Heart right ventricle (tissue), 16 donors: Measurements from ENCODE around the gene PPP4R1. TPM values are rescaled to one million over a fixed set of nuclear protein-coding genes. Genes with fewer than 3 reads are reported as not detected.

Experiments used
- ATAC-seq, 8 donors: fragments of 200-7000 bp; cut with Tn5 transposase; one replicate each; pipeline ENCODE4 v1.9.1; 2020; ENCODE audit warnings: mild to moderate bottlenecking in 8 of 8, moderate library complexity in 8 of 8, moderate number of reproducible peaks in 1 of 8
- DNase-seq, 2 donors: peaks; one replicate each; pipeline ENCODE4 v3.0.0-alpha.2; 2020
- H3K27ac ChIP-seq, 10 donors: fragments of 200-600 bp; sonication (generic) in 2 of 10; one replicate each; pipeline versions ENCODE4 v1.5.0 to v1.8.0; 2020 to 2022; ENCODE audit warnings: mild to moderate bottlenecking in 3 of 10
- H3K27me3 ChIP-seq, 7 donors: fragments of 200-600 bp; one replicate each; pipeline ENCODE4 v1.8.0; 2021 to 2022; ENCODE audit warnings: mild to moderate bottlenecking in 2 of 7
- H3K36me3 ChIP-seq, 9 donors: fragments of 200-600 bp; sonication (generic) in 1 of 9; one replicate each; pipeline versions ENCODE4 v1.5.0 to v1.8.0; 2020 to 2022; ENCODE audit warnings: mild to moderate bottlenecking in 2 of 9
- H3K4me1 ChIP-seq, 9 donors: fragments of 200-600 bp; sonication (generic) in 1 of 9; one replicate each; pipeline versions ENCODE4 v1.5.0 to v1.8.0; 2020 to 2022; ENCODE audit warnings: mild to moderate bottlenecking in 4 of 9
- H3K4me3 ChIP-seq, 10 donors: fragments of 200-600 bp; sonication (generic) in 2 of 10; one replicate each; pipeline versions ENCODE4 v1.5.0 to v1.8.0; 2020 to 2022; ENCODE audit warnings: mild to moderate bottlenecking in 7 of 10, moderate library complexity in 2 of 10
- H3K9me3 ChIP-seq, 11 donors: fragments of 200-600 bp in 10 of 11; sonication (generic) in 2 of 11; one replicate each; pipeline versions ENCODE4 v1.5.0 to v1.8.0; 2013 to 2022; ENCODE audit warnings: mild to moderate bottlenecking in 2 of 11, control low read depth in 1 of 11, moderate library complexity in 1 of 11
- WGBS, 2 donors: extraction: QIAGEN DNeasy Blood & Tissue Kit; methylation state at CpG; one replicate each; pipeline ENCODE4 v1.1.7; 2013; ENCODE audit warnings: inconsistent platforms in 1 of 2; 5-methylcytosine and 5-hydroxymethylcytosine counted together
- intact Hi-C, 10 donors: fragments of 100-400 bp; cut with DNase I; formaldehyde crosslinking; loops; one replicate each; pipeline versions ENCODE4 v1.11.1 to v1.14.2; 2022
- polyA plus RNA-seq, 2 donors: library from polyadenylated mRNA; stranded (reverse); fragments of 200-250 nt; gene quantifications; one replicate each; pipeline ENCODE4 v1.2.3, GENCODE V29; 2013
- total RNA-seq, 10 donors: library from RNA; stranded (reverse); fragmentation: NEBNext Ultra II Directional in 3 of 10; extraction: Animal tissue kit (Norgen Biotek cat#: 25700) in 3 of 10; gene quantifications; one replicate each; pipeline versions ENCODE4 v1.2.1 to v1.2.4, GENCODE V29; 2021 to 2023
- TF ChIP-seq, protein P1 (sequence below), 9 donors: fragments of 200-600 bp; sonication (generic) in 2 of 9; IDR thresholded peaks; one replicate each; pipeline versions ENCODE4 v1.5.0 to v1.8.0; 2021 to 2022; ENCODE audit warnings: antibody characterized with exemption in 9 of 9, mild to moderate bottlenecking in 5 of 9, moderate library complexity in 1 of 9
- donor health status: Arrhythmogenic right ventricular cardiomyopathy.
- donor health status: ischemic (EF 13 %, LVEDD 7.1; RV severe dilation, severe dysfunction).
- donor health status: healthy with polysubstance abuse.
- donor health status: DM: no; HTN: yes; CAD: no.
- donor health status: DM: no; HTN: no; CAD: no.
- donor health status: ischemic (EF 25% LVEDD 6.9; RV normal size, moderate dysfunction).
- donor health status: ischemic (EF 25% LVEDD 5.7; RV mildly dilated, moderate dysfunction).
- donor health status: healthy.
- donor health status: DM: yes; HTN: yes; CAD: no.
- donor health status: Ischemic cardiomyopathy.
- donor health status: ischemic (EF 35%, LVEDD 5.7; RV mildly dilated, moderate dysfunction).
- donor health status: nonischemic (EF 11% LVEDD 7.7; RV severe dilation, severe dysfunction).
- donor health status: DM: yes; HTN: yes; CAD: no.
- donor health status: PGD.
- donor health status: ischemic (EF 29% LVEDD 5.4; RV normal size, mild dysfunction).
- donor health status: nonischemic (EF 23%, LVEDD 6.1; RV moderate dilation, normal function).

The PPP4R1 gene
- total and polyA plus RNA-seq, 12 donors, result 24.7 to 87.4 (median 60.4) TPM

DNA sequence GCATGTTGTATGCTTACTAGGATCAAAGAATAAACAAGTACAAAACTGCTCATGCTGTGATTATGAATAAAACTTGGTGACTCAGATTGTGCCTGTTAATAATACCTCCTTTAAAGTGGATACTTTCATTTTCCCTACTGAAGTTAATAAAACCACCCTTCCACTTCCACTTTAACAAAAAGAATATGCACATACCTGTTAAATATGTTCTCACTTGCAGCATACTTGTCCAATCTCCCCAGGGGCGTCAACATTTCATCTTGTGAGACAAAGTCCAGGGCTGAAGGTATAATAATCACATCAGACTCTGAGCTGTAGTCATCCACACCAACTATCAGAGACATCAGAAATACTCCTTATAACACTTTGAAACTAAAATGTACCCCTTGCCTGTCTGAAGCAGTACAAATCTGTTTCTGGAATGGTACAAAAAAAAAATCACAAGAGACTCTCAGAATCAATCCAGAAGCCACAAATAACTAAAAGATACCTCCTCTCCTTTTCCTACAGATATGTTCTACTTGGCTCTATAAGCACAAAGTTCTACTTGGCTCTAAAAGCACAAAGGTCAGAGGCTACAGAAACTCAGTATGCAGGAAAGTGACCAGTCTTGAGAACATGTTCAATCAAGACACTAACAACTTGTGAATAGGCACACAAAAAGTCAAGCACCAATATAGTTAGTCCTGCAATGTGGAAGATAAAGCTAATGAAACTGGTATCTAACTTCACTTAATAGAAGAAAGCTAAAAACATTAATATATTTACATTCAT, 19.3 kb downstream of the PPP4R1 start:
- 41 to 46% methylated on average over 1 of the region's 1 CpG for WGBS, 2 donors
- no peaks in the 10 kb centered on the region for H3K27me3 ChIP-seq
- peaks cover 0 to 32% (median 14%) of the 10 kb centered on the region in 11 donors for H3K9me3 ChIP-seq
- peak overlapping the region in 1 of 10 donors; percentile 28 for H3K27ac ChIP-seq
- H3K4me3 ChIP-seq, result no peak overlapping the region
- H3K4me1 ChIP-seq, result peaks cover 0 to 29% (median 22%) of the 10 kb centered on the region in 9 donors
- peaks cover 0 to 49% (median 5%) of the 10 kb centered on the region in 9 donors for H3K36me3 ChIP-seq
- peak in 1 of 8 donors; percentile 49 for ATAC-seq
- intact Hi-C loops, result no loop called here
- TF ChIP-seq, protein P1, sequence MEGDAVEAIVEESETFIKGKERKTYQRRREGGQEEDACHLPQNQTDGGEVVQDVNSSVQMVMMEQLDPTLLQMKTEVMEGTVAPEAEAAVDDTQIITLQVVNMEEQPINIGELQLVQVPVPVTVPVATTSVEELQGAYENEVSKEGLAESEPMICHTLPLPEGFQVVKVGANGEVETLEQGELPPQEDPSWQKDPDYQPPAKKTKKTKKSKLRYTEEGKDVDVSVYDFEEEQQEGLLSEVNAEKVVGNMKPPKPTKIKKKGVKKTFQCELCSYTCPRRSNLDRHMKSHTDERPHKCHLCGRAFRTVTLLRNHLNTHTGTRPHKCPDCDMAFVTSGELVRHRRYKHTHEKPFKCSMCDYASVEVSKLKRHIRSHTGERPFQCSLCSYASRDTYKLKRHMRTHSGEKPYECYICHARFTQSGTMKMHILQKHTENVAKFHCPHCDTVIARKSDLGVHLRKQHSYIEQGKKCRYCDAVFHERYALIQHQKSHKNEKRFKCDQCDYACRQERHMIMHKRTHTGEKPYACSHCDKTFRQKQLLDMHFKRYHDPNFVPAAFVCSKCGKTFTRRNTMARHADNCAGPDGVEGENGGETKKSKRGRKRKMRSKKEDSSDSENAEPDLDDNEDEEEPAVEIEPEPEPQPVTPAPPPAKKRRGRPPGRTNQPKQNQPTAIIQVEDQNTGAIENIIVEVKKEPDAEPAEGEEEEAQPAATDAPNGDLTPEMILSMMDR (IDR thresholded peaks at IDR 0.05), result no peak
- no peak for DNase-seq

DNA sequence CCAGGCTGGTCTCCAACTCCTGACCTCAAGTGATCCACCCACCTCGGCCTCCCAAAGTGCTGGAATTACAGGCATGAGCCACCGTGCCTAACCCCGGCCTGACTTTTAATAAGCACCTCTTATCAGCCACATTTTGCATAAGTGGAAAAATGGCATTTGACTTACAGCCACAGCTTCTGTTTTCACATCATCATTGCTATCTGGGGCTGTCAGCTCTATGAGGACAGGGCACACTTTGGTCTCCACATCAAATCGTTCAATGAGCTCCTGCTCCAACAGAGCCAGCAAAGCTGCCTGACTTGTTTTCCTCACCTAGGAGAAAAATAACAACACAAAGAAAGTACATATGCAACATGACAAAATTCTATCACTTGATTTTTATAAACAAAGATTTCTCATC, 26.4 kb downstream of the PPP4R1 start:
- intact Hi-C loops, result no loop called here
- Histone ChIP-seq H3K36me3 (peaks cover 0 to 97% (median 20%) of the 10 kb centered on the region in 9 donors), H3K4me3 (no peak overlapping the region), H3K9me3 (no peaks in the 10 kb centered on the region), H3K27me3 (no peaks in the 10 kb centered on the region), H3K4me1 (peaks cover 0 to 4% (median 0%) of the 10 kb centered on the region in 9 donors), H3K27ac (peak overlapping the region in 2 of 10 donors; percentile 22 to 35)
- DNase-seq (no peak), ATAC-seq (peak in 6 of 8 donors; percentile 42 to 86 (median 66))
- WGBS, 2 donors, result 59 to 67% methylated on average over 4 of the region's 4 CpGs
- TF ChIP-seq, protein P1 (IDR thresholded peaks at IDR 0.05), result no peak

DNA sequence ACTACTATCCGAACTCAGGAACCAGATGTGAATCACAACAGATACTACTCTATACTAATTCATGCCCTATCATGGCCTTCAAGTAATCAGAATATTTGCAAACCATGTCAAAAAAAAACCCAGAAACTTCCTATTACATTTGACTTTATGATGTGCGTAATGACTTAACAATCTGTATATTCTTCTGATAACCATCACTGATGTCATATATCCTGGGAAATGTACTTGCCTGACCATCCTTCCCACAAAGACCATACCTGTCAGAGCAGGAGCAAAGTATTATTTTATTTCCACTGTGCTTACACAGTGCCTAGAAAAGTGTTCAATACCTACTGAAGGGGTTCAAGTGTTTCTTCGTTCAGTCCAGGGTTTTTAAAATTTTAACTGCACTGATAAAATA, 27.5 kb downstream of the PPP4R1 start:
- TF ChIP-seq, protein P1 (IDR thresholded peaks at IDR 0.05), result no peak
- peaks cover 0 to 7% (median 0%) of the 10 kb centered on the region in 11 donors for H3K9me3 ChIP-seq
- no peak overlapping the region for H3K4me3 ChIP-seq
- DNase-seq, result no peak
- intact Hi-C loops, result no loop called here
- H3K27me3 ChIP-seq, result no peaks in the 10 kb centered on the region
- 92 to 95% methylated on average over 3 of the region's 3 CpGs for WGBS, 2 donors
- peaks cover 0 to 4% (median 0%) of the 10 kb centered on the region in 9 donors for H3K4me1 ChIP-seq
- no peak overlapping the region for H3K27ac ChIP-seq
- no peak for ATAC-seq
- H3K36me3 ChIP-seq, result peaks cover 0 to 97% (median 32%) of the 10 kb centered on the region in 9 donors

DNA sequence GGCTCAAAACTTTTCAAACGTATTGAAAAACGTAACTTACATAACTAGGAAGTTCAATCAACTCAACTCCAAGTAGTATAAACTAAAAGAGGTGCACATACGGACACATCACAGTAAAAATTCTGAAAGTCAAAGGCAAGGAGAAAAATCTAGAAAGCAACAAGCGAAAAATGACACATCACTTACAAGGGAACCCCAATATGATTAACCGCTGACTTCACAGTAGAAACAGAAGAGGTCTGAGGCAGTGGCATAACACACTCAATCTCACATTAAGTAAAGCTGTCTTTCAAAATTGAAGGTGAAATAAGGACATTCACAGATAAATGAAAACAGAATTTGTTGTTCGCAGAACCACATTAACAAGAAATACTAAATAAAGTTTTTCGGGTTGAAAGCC, 32.7 kb downstream of the PPP4R1 start:
- H3K4me3 ChIP-seq, result no peak overlapping the region
- ATAC-seq (no peak), DNase-seq (no peak)
- intact Hi-C loops, result no loop called here
- H3K27ac ChIP-seq, result no peak overlapping the region
- peaks cover 0 to 97% (median 21%) of the 10 kb centered on the region in 9 donors for H3K36me3 ChIP-seq
- TF ChIP-seq, protein P1 (IDR thresholded peaks at IDR 0.05), result no peak
- 97 to 98% methylated on average over 7 of the region's 7 CpGs for WGBS, 2 donors
- no peaks in the 10 kb centered on the region for H3K27me3 ChIP-seq
- H3K4me1 ChIP-seq, result peaks cover 0 to 4% (median 0%) of the 10 kb centered on the region in 9 donors
- peaks cover 0 to 12% (median 0%) of the 10 kb centered on the region in 11 donors for H3K9me3 ChIP-seq
